SK-N-SH (cell line): ENCODE data around the gene AIRE.

Experiments used
- FOXM1 ChIP-seq: IDR thresholded peaks from 2 replicates; pipeline ENCODE4 v1.4.0; 2012; ENCODE audit warnings: low read depth, mild to moderate bottlenecking
- NRF1 ChIP-seq: IDR thresholded peaks from 2 replicates; pipeline ENCODE4 v1.6.1; 2012; ENCODE audit warnings: low read depth, mild to moderate bottlenecking, low read length
- POLR2AphosphoS5 ChIP-seq: IDR thresholded peaks from 2 replicates; pipeline ENCODE4 v1.6.1; 2012; ENCODE audit warnings: low read depth, low read length
- TF ChIP-seq, protein P1 (sequence below): IDR thresholded peaks from 2 replicates; pipeline ENCODE4 v1.4.0; 2012; ENCODE audit warnings: low read depth, borderline replicate concordance
- TF ChIP-seq, protein P2 (sequence below): fragments of 200-600 bp; sonication (generic); IDR thresholded peaks from 2 replicates; pipeline ENCODE4 v1.6.1; 2017; ENCODE audit warnings: antibody characterized with exemption, mild to moderate bottlenecking, moderate library complexity

DNA sequence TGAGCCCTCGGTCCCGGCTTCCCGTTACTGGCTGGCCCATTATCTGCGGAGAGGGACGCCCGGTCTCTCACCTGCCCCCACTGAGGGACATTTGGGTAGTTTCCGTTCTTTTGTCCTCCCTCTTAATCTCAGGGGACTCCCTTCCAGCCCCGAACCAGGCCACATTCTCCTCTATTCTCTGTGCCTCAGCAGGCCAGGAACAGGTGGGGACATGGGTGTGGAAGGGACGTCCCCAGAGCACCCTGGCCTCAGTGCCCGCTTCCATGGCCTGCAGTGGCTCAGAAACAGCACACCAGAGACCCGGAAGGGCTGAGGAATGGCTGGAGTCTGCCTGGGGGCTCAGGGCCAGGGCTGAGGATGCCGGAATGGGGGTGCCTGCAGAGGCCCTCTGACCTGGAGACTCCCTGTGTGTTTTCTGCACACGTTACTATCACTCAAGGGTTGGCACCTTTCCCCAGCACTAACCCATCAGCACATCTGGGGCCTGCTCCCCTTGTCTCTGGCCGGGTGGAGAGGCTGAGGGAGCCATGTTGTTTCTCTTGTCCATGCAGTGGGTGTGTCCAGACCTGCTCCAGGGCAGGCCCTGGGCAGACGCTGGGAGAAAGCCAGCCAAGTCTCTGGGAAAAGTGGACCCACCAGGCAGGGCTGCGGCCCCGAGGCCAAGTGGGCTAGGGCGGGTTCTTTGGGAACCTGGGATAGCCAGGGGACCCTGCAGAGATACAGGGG is 14.0 kb upstream of the AIRE start:
- TF ChIP-seq, protein P1, sequence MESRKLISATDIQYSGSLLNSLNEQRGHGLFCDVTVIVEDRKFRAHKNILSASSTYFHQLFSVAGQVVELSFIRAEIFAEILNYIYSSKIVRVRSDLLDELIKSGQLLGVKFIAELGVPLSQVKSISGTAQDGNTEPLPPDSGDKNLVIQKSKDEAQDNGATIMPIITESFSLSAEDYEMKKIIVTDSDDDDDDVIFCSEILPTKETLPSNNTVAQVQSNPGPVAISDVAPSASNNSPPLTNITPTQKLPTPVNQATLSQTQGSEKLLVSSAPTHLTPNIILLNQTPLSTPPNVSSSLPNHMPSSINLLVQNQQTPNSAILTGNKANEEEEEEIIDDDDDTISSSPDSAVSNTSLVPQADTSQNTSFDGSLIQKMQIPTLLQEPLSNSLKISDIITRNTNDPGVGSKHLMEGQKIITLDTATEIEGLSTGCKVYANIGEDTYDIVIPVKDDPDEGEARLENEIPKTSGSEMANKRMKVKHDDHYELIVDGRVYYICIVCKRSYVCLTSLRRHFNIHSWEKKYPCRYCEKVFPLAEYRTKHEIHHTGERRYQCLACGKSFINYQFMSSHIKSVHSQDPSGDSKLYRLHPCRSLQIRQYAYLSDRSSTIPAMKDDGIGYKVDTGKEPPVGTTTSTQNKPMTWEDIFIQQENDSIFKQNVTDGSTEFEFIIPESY = no peak
- TF ChIP-seq FOXM1 (no peak), POLR2AphosphoS5 (no peak), NRF1 (no peak)
- TF ChIP-seq, protein P2, sequence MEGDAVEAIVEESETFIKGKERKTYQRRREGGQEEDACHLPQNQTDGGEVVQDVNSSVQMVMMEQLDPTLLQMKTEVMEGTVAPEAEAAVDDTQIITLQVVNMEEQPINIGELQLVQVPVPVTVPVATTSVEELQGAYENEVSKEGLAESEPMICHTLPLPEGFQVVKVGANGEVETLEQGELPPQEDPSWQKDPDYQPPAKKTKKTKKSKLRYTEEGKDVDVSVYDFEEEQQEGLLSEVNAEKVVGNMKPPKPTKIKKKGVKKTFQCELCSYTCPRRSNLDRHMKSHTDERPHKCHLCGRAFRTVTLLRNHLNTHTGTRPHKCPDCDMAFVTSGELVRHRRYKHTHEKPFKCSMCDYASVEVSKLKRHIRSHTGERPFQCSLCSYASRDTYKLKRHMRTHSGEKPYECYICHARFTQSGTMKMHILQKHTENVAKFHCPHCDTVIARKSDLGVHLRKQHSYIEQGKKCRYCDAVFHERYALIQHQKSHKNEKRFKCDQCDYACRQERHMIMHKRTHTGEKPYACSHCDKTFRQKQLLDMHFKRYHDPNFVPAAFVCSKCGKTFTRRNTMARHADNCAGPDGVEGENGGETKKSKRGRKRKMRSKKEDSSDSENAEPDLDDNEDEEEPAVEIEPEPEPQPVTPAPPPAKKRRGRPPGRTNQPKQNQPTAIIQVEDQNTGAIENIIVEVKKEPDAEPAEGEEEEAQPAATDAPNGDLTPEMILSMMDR = no peak
